Stimulated activated CD8-positive, alpha-beta memory T cell treated with anti-CD3 and anti-CD28 coated beads, Interleukin-4, amount 100 ng/mL, for 1 hour (primary cell): ENCODE data around the gene UQCC2.

Source experiments
- DNase-seq, 2 donors: peaks; one replicate each; pipeline ENCODE4 v3.0.0-alpha.2; 2020; ENCODE audit warnings: low read depth in 2 of 2, low spot score in 1 of 2

Gene UQCC2

DNA sequence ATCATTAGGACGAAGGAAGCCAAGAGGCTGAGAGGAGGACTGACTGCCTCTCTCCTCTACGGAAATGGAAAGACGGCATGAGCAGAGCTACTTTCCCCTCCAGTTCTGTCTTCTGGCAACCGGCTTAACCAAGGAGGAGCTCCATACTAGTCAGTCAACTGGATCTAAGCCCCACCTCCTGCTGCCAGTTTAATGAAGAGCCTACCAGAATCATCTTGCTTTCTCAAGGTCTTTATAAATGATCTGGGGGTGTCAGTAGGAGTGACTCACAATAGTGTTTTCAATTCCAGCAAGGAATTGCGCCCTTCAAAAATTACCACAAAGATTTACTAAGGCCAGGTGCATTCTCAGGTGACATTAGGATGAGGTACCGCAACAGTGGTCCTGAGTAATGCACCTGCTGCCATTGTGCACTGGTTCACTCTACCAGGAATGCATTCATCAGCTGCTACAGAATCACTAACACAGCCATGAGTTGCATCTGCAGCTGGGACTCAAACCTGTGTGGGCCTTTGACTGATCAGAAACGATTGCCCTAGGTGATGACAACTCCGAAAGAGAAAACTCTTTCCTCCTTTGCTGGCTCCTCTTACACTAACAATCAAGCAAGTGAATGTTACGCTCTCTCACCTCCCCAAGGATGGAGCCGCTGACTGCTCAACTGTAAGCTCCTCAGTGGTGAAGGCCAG, 2.8 kb downstream of the UQCC2 start:
- DNase-seq = no peak

DNA sequence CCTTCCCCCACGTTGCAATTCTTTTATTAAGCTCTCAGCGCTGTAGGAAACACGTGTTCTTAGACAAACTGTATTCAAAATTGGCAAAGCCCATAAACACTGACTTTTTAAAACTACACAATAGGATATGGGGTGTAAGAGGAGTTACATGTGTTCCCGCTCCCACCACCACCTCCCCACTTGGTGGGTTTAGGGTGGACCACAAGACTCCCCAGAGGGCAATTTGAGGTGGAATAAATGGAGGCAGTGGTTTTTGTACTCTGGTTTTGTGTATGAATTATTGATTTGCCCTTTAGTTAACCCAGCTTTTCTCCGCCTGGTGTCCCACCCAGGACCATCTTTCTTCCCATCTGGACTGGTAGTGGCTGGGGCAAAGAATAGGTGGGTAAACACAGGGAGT, 3.7 kb downstream of the UQCC2 start:
- no peak for DNase-seq

DNA sequence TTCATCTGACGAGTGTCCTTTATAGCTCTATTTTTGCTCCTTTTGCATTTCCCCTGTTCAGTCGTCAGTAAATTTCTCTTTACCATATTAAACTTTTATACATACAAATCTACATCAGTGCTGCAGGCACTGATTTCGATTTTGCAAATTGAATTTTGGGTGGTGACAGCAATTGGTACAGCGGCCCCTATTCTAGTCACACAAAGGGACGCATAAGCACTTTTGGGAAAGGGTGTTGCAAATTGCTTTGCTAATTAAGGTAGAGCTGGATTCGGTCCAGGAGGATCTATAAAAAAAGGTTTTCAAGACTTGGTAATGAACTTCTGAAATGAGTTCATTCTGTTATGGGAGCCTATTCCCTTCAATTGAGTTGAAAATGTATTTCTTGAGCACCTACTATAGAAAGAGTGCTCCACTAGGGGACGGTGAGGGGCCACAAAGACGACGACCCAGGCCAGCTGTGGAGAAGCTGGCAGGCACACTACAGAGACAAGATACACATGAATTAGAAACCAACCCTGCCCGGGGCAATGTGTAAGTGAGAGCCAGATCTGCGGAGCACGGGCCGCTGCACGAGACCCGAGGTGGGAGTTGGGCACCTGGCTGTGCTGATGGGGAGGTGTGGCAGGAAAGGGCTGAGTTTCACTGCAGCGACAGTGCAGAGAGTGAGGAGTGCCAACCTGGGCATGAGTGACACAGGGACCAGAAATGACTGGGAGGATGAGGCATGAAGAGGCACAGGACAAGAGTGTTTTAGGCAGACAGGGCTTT, 5.4 kb downstream of the UQCC2 start:
- no peak for DNase-seq

DNA sequence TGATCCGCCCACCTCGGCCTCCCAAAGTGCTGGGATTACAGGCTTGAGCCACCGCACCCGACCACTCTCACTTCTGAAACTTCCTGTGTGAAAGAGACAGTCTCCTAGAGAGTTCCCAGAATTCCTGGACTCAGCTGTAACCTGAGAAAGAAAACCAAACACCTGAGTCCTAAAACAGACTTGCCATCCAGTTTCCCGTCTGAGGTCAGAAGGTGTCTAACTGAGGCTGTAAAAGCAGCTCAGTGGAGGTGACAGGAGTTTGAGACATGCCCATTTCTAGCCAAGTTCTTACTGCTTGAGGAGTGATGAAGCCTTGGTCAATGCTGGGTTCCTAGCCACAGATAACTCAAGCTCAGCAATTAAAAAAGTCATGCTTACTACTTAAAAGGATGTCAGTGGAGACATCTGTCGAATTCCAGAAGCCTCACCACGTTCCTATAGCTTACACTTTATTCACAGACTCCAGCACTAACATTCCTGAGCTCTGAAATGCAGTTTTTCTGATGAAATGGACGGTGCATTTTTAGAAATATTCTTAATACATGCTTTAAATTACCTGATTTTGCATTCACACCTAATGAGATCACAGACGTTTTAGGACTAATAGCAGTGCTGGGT, 6.1 kb downstream of the UQCC2 start:
- no peak for DNase-seq

DNA sequence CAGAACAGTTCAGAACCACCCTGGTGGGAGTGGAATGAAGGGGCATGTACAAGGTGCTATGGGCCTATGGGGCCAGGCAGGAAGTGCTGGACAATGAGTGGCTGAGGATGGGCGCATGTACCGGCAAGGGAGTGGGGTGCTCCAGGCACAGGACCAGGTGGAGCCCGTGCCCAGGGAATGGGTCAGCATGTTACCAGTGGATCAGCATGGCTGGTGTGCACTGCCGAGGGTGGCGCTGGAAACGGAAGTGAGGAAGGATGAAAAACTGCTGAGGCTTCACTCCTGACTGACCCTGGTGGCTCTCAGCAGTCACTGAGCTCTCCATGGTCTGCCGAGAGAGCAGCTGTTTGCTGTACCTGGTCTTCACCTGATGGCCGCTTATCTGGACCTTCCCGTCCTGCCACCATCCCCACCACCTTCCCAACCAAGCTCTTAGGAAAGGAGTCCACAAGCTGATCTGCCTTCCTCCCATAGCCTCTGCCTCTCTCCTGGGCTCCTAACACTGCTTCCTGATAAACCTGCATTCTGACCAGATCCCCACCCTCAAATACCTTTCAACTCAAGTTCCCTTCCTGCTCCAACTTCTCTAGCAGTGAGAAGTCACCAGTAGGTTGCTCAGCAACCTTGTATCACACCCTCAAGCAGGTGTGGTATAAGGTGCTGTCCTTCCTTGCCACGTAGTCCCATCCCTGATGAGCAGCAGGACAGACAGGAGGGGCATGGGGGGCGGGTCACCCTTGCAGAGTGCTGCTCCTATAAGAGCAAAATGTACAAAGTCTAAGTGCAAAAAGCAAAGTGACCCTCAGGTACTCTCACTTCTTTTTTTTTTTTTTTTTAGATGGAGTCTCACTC, 7.1 kb downstream of the UQCC2 start:
- no peak for DNase-seq

DNA sequence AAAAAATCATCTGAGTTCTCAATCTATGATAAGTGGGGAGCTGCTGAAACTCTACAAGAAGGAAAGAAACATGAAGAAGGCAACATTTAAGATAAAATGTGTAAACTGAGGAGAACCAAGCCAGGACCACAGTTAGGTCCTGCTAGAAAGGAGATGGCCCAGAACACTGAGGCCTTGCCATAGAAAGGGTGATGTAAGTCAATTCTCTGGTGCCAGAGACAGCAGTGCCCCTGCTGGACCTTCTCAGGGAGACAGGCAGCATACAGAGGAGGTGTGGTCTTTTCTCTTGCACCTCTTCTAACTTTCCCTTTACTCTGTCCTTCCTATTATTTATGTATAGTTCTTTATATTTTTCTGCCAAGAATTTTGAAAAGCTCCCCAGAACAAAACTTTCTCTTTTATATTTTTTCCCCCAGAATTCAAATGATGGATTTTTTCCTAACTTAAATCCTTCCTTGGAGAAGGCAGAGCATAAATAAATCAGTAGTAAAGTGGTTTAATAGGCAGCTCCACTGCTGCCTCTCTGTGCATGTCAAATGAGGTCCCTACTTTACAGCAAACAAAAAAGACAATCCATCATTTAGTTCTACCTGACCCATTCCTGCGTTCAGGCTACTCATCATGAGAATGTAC, 9.0 kb downstream of the UQCC2 start:
- DNase-seq = no peak

DNA sequence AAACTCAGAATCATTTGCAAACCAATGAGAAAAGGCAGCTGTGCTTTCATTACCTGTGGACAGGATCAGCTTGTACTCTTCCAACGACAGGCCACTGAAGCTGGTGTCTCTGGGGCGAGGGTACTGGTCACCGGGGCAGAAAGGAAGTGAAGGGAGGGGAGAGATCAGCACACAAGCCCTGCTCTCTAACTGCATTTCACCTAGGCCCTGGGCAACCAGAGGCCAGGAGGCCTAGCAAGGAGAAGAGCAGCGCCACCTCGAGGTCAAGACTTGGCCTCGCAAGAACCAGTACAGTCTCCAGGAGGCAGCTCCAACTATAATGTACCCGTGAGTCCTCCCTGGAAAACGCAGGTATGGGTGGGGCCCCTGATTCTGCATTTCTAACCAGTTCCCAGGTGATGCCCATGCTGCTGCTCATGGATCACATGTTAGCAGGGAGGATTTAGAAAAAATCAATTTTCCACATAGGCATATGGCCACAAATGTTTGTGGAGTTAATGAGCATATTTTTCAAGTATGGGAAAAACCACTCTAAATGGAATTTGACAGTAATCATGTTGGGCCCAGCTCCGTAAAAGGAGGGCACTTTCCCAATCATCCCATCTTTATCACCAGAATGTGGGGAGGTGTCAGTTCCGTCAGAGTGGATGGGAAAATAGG, 11.0 kb downstream of the UQCC2 start:
- DNase-seq = peak in 1 of 2 donors; percentile 59

DNA sequence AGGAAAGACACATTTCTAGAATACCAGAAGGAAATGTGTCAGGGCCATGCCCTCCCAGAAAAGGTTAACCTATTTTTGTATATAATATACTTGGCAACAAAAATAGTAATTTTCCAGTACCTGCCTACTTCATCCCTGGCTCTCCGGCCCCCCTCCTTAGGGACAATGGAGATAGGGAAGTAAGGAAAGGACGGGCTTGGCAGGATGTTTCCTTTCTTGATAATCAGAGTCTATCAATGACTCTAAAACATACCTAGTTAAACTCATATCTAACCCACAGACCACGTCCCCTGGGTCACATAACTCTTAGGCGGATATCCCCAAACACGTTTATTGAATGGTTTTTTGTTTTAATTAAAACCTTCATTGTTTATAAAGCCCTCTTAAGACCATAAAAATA, 11.8 kb downstream of the UQCC2 start:
- no peak for DNase-seq

DNA sequence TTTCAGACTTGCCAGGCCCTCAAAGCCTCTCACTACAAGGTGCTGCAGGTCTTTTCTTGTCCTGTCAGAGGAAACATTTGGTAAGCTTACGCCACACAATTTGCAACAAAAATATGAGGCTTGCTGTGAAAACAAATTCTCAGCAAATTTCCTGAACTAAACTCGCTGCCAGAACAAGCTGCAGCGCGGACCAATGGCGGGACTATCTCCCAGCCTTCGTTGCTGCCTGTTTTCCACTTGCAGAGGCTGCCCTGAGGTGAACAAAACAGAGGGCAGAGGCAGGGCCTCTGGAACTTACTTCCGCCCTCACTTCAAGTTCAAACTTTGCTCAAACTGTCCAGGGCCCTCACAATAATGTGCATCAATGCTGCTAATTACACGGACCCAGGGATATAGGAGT, 12.4 kb downstream of the UQCC2 start:
- no peak for DNase-seq

DNA sequence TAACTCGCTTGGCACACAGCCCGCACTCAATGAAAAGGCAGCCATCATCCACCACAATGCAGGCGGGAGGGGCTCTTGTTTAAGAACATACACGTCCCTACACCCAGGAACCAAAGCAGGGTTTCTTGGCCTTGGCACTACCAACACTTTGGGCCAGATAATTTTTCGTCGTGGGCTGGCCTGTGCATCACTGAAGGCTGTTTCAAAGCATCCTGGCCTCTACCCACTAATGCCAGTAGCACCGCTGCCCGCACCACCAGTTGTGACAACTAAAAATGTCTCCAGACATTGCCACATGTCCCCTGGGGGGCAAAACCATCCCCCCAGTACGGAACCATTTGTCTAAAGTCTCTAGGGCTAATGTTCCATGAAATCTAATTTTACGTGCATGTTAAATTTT, 13.0 kb downstream of the UQCC2 start:
- DNase-seq = no peak

DNA sequence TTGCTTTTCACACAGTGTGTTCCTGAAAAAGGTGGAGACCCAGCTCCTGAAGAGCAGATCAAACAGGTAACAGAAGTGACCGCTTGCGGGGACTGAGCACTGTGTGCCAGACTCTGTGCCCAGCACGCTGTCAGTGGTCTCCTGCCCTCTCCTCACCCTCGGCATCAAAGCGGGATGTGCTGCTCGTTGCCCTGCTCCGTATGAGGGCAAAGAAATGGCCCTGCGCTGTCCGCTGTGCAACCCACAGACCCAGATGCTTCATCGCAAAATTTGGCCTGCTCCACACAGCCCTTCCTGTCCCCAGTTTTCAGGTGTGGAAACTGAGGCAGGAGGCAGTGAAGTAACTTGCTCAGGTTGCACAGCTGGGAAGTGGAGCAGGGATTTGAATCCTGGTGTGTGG, 13.7 kb downstream of the UQCC2 start:
- no peak for DNase-seq

DNA sequence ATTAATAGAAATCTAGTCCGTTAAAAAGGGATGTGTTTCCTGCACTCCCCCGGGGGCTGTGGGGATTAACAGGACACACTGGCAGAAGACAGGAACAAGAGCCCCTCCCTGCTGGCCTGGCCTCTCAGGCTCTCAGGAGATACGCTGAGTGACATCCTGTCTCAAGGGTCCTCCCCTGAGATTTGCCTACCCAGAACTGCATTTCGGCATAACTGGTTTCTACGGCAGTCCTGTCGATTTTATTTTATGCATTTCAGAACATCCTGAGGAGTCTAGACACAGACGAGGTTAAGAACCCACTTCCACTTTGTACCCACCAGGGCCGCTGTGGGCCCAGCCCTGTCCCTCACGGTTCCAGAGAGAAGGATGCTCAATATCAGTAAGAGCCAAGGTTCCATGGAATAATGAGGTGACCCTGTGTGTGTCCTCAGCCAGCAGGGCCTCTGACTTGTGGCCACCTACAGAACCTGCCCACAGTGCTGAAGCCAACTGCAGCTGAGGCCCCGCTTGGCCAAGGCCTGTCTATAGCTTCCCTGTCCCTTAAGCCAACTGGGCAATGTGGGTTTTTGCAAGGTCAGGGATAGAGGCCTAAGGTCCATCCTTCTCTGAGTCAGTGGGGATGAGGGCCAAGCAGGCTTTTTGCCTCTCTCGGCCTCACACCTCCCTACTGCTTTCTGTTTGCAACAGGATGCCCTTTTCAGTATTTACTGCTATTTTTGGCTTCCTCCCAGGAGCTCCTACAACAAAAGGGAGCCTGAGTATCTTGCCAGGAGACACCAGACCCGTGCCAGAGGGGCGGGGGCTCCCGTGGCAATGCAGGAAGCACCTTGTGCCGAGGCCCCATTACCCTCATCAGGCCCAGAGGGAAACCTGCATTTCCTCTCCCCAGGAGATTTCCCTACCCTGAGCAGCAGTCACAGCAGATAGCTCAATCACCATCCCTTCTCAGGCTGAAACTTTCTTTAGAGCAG, 14.7 kb downstream of the UQCC2 start:
- no peak for DNase-seq

DNA sequence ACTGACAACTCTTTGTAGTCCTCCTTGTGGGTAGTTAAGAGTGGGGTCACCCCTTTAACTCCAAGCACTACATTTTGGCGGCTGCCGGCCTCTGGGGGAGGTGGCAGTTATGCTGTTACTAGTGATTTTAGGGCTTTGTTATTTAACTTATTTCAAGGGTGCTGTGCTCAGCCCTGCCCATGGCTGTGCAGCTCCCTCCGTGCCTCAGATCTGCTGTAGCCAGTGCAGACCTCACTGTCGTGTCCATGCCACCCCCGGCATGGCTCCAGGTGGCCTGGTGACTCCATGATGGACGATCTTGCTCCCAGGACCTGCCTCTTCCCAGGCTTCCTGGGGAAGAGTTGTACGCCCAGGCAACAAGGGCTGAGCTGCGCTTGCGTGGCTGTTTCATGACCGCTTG, 15.4 kb downstream of the UQCC2 start:
- no peak for DNase-seq

DNA sequence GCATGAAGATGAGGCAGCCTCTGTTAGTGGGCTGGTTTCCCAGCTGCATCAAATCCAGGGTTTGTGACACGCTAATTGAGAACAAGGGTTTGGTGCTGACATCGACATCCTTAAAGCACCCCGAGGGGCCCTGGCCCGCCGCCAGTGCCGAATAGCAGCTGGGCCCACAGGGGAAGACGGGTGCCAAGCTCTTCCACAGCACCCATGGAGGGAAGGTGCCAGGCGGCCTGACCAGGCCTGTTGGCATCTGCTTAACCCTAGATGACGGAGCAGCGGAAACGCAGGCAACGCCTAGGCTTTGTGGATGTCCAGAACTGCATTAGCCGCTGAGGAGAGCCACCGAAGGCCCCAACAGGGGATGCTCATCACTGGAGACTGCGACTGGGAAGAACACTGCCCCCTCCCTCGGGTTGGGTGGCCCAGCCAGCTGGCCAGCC, 16.0 kb downstream of the UQCC2 start:
- no peak for DNase-seq

DNA sequence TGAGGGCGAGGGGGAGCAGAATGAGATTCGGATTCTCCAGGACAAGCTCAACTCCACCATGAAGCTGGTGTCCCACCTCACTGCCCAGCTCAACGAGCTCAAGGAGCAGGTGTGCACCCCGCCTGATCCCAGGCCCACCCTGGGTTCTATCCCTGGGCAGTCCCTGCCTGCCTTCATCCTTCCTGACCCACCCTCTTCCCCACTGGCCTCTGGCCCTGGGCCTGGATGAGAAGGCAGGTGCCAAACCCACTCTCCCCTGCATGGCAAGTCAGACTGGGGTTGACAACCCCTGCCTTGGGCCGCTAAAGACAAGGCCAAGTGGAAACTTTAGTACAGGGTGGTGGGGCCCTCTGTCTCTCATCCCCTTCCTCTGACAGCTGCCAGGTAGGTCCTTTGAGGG, 16.5 kb downstream of the UQCC2 start:
- DNase-seq = no peak

DNA sequence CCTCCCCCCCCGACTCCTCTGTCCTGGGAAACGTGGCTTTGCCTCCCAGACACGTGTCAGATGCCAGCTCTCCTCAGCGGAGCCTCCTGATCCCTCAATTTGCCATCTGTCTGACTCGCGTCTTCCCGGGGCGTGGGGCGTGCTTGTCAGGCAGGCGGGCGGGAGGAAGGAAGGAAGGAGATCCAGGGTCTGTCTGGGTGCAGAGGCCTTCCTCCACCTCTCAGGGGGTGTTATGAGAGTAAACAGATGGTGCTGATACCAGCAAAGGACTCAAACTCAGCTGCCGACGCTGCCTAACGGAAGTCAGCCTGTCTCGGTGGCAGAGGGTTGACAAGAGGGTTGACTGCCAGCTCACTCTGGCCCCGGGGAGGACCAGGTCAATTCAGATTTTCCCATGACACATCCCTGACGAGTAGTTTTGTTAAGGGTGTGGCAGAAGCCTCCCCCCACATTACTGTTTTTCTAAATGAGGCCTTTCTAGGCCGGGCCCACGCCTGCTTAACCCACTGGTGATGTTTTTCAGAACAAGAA, 17.0 kb downstream of the UQCC2 start:
- peak in 1 of 2 donors; percentile 47 for DNase-seq

DNA sequence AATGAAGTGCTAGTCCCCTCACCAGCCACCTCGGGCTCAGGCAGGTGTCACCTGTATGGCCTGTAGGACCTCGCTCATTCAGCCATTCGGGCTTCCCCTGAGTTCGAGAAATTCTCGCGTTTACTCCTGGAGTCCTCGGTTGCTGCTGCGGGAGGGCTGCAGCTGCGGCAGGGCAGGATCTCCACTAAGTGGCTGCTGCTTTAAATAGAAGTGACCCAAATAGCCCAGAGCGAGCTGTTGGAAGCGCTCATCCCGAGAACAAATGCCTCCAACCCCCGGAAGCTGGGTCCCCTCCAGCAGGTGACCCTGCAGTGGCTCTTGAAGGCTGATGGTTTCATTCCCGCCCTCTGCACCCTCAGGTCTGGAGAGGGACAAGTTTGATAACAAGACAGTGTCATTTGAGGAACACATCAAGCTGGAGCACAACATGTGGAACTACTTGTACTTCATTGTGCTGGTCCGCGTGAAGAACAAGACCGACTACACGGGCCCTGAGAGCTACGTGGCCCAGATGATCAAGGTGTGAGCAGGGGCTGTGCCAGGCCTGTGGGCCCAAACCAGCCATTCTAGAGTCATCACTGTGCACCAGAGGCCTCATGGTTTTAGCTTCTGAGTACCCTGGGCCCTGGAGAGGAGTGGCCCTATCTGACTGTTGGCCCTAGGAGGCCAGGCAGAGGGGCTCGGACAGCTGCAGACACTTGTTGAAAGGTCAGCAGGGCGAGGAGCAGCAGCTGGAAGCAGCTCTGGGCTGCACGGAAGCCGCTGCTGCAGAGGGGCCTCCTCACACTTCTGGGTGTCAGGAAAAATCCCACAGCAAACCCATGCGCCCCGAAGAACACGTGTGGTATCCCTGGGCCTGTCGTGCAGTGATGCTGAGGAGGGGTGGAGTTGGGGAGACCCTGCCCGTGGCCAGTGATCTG, 18.1 kb downstream of the UQCC2 start:
- DNase-seq = no peak

DNA sequence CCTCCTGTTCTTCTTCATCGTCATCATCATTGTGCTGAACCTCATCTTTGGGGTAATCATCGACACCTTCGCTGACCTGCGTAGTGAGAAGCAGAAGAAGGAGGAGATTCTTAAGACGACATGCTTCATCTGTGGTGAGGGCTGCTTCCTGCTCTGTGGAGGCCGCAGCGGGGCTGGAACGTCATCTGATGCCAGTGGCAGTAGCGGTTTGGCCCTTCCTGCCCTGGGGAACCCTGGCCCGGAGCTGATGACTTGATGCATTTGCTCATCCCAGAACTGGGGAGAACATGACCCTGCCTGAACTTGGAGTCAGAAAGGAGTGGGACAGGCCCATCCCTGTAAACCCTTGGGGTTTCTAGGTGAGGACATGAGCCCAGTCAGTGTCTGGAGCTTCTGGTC, 18.7 kb downstream of the UQCC2 start:
- DNase-seq = peak in 1 of 2 donors; percentile 35
